HepG2 (cell line): ENCODE data around the gene WFDC1. TPM values are rescaled to one million over a fixed set of nuclear protein-coding genes. Genes with fewer than 3 reads are reported as not detected.

ENCODE experiments used
- ATAC-seq: fragments of 200-7000 bp; cut with Tn5 transposase; 3 replicates; pipeline ENCODE4 v1.9.1; 2020; ENCODE audit warnings: mild to moderate bottlenecking, moderate library complexity
- BruUV-seq: library from RNA; stranded (reverse); fragments of 400-500 nt; replicated peaks from 2 replicates; lab custom pipeline; 2021; lab: Mats Ljungman, UMichigan
- CTCF ChIA-PET: fragments of 300-600 bp; formaldehyde crosslinking; extraction: SDS; loops from one replicate; lab custom pipeline; 2021; ENCODE audit warnings: low total read pairs, inconsistent platforms, low intra/inter-chr PET ratio; lab: Yijun Ruan, JAX
- POLR2A ChIA-PET: fragments of 350-600 bp; sonication (Branson Sonifier 250); formaldehyde crosslinking; loops from one replicate; lab custom pipeline; 2020; ENCODE audit warnings: antibody characterized with exemption, inconsistent platforms; lab: Yijun Ruan, JAX
- DNase-seq: peaks from one replicate; pipeline ENCODE4 v3.0.0-alpha.2; 2015; ENCODE audit warnings: low spot score
- FAIRE-seq: peaks from 3 replicates; lab custom pipeline; 2011; peaks lifted over from hg19 to GRCh38; lab: Jason Lieb, UNC
- H2AFZ ChIP-seq: one replicate; pipeline ENCODE4 v1.6.1; 2011; ENCODE audit warnings: low read length, inconsistent platforms
- H3K27ac ChIP-seq: fragments of 300-600 bp; 3 replicates; pipeline ENCODE4 v1.8.0; 2011; ENCODE audit warnings: mixed run types, mild to moderate bottlenecking, mixed read lengths, low read length, inconsistent platforms; ENCODE audit not compliant: insufficient read depth; ENCODE audit errors: extremely low read length
- H3K27me3 ChIP-seq, 2 experiments: fragments of 200-600 bp in 1 of 2; 2 replicates in 1 of 2; 3 replicates in 1 of 2; pipeline versions ENCODE4 v1.6.0 to v1.8.0; 2011; ENCODE audit warnings: low read length in 2 of 2, mild to moderate bottlenecking in 2 of 2, moderate library complexity in 2 of 2, inconsistent platforms in 1 of 2; ENCODE audit not compliant: insufficient read depth in 2 of 2, control insufficient read depth in 1 of 2
- H3K36me3 ChIP-seq, 2 experiments: fragments of 200-600 bp in 1 of 2; replicated peaks in 1 of 2; 2 replicates in 1 of 2; 3 replicates in 1 of 2; pipeline versions ENCODE4 v1.5.1 to v1.8.0; 2011; ENCODE audit warnings: low read length in 2 of 2, inconsistent platforms in 1 of 2; ENCODE audit not compliant: insufficient read depth in 2 of 2, control insufficient read depth in 1 of 2
- H3K4me1 ChIP-seq: 2 replicates; pipeline ENCODE4 v1.5.1; 2012; ENCODE audit warnings: low read length, inconsistent platforms; ENCODE audit not compliant: insufficient read depth
- H3K4me2 ChIP-seq: 2 replicates; pipeline ENCODE4 v1.6.0; 2011; ENCODE audit warnings: low read depth, low read length, inconsistent platforms
- H3K4me3 ChIP-seq, 3 experiments: fragments of 200-600 bp in 1 of 3; sonication (generic), shearing (Covaris generic) in 1 of 3; replicated peaks in 1 of 3; 2 replicates each; pipeline ENCODE4 v1.5.1; 2011 to 2016; ENCODE audit warnings: low read length in 3 of 3, inconsistent platforms in 2 of 3, low read depth in 2 of 3, mild to moderate bottlenecking in 2 of 3, control low read depth in 1 of 3, mixed read lengths in 1 of 3; ENCODE audit not compliant: insufficient read depth in 1 of 3
- H3K79me2 ChIP-seq: one replicate; pipeline ENCODE4 v1.6.1; 2011; ENCODE audit warnings: low read length, inconsistent platforms; ENCODE audit not compliant: insufficient read depth
- H3K9ac ChIP-seq: 2 replicates; pipeline ENCODE4 v1.6.0; 2011; ENCODE audit warnings: mild to moderate bottlenecking, low read depth, low read length, inconsistent platforms; ENCODE audit not compliant: insufficient read depth
- H3K9me3 ChIP-seq: 2 replicates; pipeline ENCODE4 v1.5.1; 2012; ENCODE audit warnings: mild to moderate bottlenecking, low read length
- H4K20me1 ChIP-seq: 2 replicates; pipeline ENCODE4 v1.6.0; 2011; ENCODE audit warnings: inconsistent platforms, mild to moderate bottlenecking, low read length, moderate library complexity; ENCODE audit not compliant: insufficient read depth
- CENPT ChIP-seq: sonication (generic); formaldehyde crosslinking; IDR thresholded peaks from 2 replicates; pipeline ENCODE4 v1.8.0; 2022; ENCODE audit warnings: low read depth, mild to moderate bottlenecking, moderate library complexity, missing genetic modification reagents
- FOXP1 ChIP-seq, 2 experiments: fragments of 450-650 bp in 1 of 2; IDR thresholded peaks; 2 replicates each; pipeline ENCODE4 v1.6.1; 2017 to 2018; ENCODE audit warnings: antibody characterized with exemption in 1 of 2
- MAFF ChIP-seq: IDR thresholded peaks from 2 replicates; pipeline ENCODE4 v1.6.1; 2011; ENCODE audit warnings: low read depth, low read length, improper control_type of control experiment
- MAFK ChIP-seq, 2 experiments: IDR thresholded peaks in 1 of 2; conservative IDR thresholded peaks in 1 of 2; 2 replicates each; pipeline ENCODE4 v1.6.1; 2011; ENCODE audit warnings: improper control_type of control experiment in 2 of 2, low read length in 2 of 2
- MEF2D ChIP-seq: sonication (generic); formaldehyde crosslinking; IDR thresholded peaks from 2 replicates; pipeline ENCODE4 v1.5.1; 2020; ENCODE audit warnings: mild to moderate bottlenecking, missing genetic modification reagents
- MXD4 ChIP-seq: IDR thresholded peaks from 2 replicates; pipeline ENCODE4 v1.6.1; 2016; ENCODE audit warnings: mild to moderate bottlenecking, missing biosample characterization, missing genetic modification reagents
- PLSCR1 ChIP-seq: sonication (generic); formaldehyde crosslinking; IDR thresholded peaks from 2 replicates; pipeline ENCODE4 v1.5.0; 2020; ENCODE audit warnings: missing genetic modification reagents, mild to moderate bottlenecking, borderline replicate concordance
- POLR2AphosphoS2 ChIP-seq: IDR thresholded peaks from 2 replicates; pipeline ENCODE4 v1.6.1; 2011; ENCODE audit warnings: low read depth, low read length, improper control_type of control experiment
- RFXANK ChIP-seq: IDR thresholded peaks from 2 replicates; pipeline ENCODE4 v1.6.1; 2016
- SNAPC2 ChIP-seq: sonication (generic); formaldehyde crosslinking; IDR thresholded peaks from 2 replicates; pipeline ENCODE4 v1.8.1; 2022; ENCODE audit warnings: mild to moderate bottlenecking, missing genetic modification reagents
- SP1 ChIP-seq, 2 experiments: fragments of 450-650 bp in 1 of 2; sonication (generic) in 1 of 2; formaldehyde crosslinking in 1 of 2; IDR thresholded peaks; 2 replicates each; pipeline versions ENCODE4 v1.4.0 to v1.6.1; 2016 to 2020; ENCODE audit warnings: missing genetic modification reagents in 1 of 2
- TBX3 ChIP-seq: fragments of 450-650 bp; IDR thresholded peaks from 2 replicates; pipeline ENCODE4 v1.6.1; 2017; ENCODE audit warnings: antibody characterized with exemption, mild to moderate bottlenecking, inconsistent platforms, borderline replicate concordance
- ZBTB2 ChIP-seq: sonication (generic); formaldehyde crosslinking; IDR thresholded peaks from 2 replicates; pipeline ENCODE4 v1.8.0; 2022; ENCODE audit warnings: low read depth, missing genetic modification reagents
- ZBTB42 ChIP-seq: sonication (generic); formaldehyde crosslinking; IDR thresholded peaks from 2 replicates; pipeline ENCODE4 v1.5.0; 2020; ENCODE audit warnings: mild to moderate bottlenecking, missing genetic modification reagents
- ZFP62 ChIP-seq: sonication (generic); formaldehyde crosslinking; IDR thresholded peaks from 2 replicates; pipeline ENCODE4 v1.4.0; 2020; ENCODE audit warnings: missing genetic modification reagents
- ZNF17 ChIP-seq: sonication (generic); formaldehyde crosslinking; IDR thresholded peaks from 2 replicates; pipeline ENCODE4 v1.5.0; 2020; ENCODE audit warnings: mild to moderate bottlenecking, missing genetic modification reagents
- ZNF549 ChIP-seq: sonication (generic); formaldehyde crosslinking; IDR thresholded peaks from 2 replicates; pipeline ENCODE4 v1.5.0; 2020; ENCODE audit warnings: missing genetic modification reagents
- ZNF776 ChIP-seq: sonication (generic); formaldehyde crosslinking; IDR thresholded peaks from 2 replicates; pipeline ENCODE4 v1.4.0; 2020; ENCODE audit warnings: mild to moderate bottlenecking, missing genetic modification reagents
- ZSCAN30 ChIP-seq: sonication (generic); formaldehyde crosslinking; IDR thresholded peaks from 2 replicates; pipeline ENCODE4 v1.5.0; 2020; ENCODE audit warnings: mild to moderate bottlenecking, missing genetic modification reagents
- WGBS: methylation state at CpG from one replicate; pipeline ENCODE4 v1.1.6; 2017; ENCODE audit warnings: low lambda C conversion rate; 5-methylcytosine and 5-hydroxymethylcytosine counted together
- in situ Hi-C: cut with HindIII; loops from 2 replicates; pipeline ENCODE4 v1.10.0; 2017; ENCODE audit warnings: low pct_unique_long_range_greater_than_20kb; ENCODE audit not compliant: extremely low pct_ligation_motif_present
- intact Hi-C: fragments of 100-400 bp; cut with micrococcal nuclease; formaldehyde crosslinking; loops from one replicate; pipeline ENCODE4 v1.10.0; 2022; ENCODE audit not compliant: unreplicated experiment
- polyA plus RNA-seq, 8 experiments: library from polyadenylated mRNA; depleted of rRNA in 3 of 8; stranded (reverse) in 7 of 8; unstranded in 1 of 8; fragments of >200 nt; fragmentation: Illumina TruSeq in 4 of 8; extraction: Trizol in 4 of 8; gene quantifications; 2 replicates each; pipeline versions ENCODE4 v1.2.1 to v1.2.3, GENCODE V29; 2011 to 2016; ENCODE audit warnings: low read depth in 4 of 8, missing spikeins in 1 of 8, mixed read lengths in 1 of 8; ENCODE audit not compliant: insufficient read depth in 1 of 8
- total RNA-seq, 5 experiments: library from RNA; depleted of rRNA; stranded (reverse); fragments of >200 nt; fragmentation: Illumina TruSeq; extraction: Trizol; gene quantifications; 2 replicates each; pipeline ENCODE4 v1.2.3, GENCODE V29; 2016; ENCODE audit warnings: low read depth in 1 of 5

The WFDC1 gene
- total and polyA plus RNA-seq, 2 of the 13 experiments (the other 11 are each of a cell fraction or from before 2014, with no cell fraction given) = not detected

- TF ChIP-seq TBX3 (no peak), MAFF (peak; percentile 71), POLR2AphosphoS2 (no peak), SP1 (IDR thresholded peaks at IDR 0.05) (no peak), SP1 (CRISPR knock-in tag; IDR thresholded peaks at IDR 0.05) (no peak), MAFK (conservative IDR thresholded peaks at IDR 0.05 in 1 of 2, IDR thresholded peaks at IDR 0.05 in 1 of 2; ENCODE audit: low read length in 2 of 2) (peak; percentile 76 to 83)
Measured at GRCh38 chr16:84322749-84323148, 28.1 kb downstream of the WFDC1 start (continued).

GRCh38 chr16:84323606-84324005 is 28.9 kb downstream of the WFDC1 start:
- FAIRE-seq (no peak), ATAC-seq (no peak)
- BruUV-seq = no TSS peak
- no peak for TF ChIP-seq ZBTB2
- no peak for TF ChIP-seq ZNF17 (CRISPR knock-in tag)
- TF ChIP-seq MEF2D (CRISPR knock-in tag) = no peak
- TF ChIP-seq ZNF549 (CRISPR knock-in tag) = no peak
- no peak for TF ChIP-seq ZNF776 (CRISPR knock-in tag)
- no peak for TF ChIP-seq MXD4 (CRISPR knock-in tag)
- no peak for TF ChIP-seq PLSCR1 (CRISPR knock-in tag)
- no peak for TF ChIP-seq RFXANK (CRISPR knock-in tag)
- TF ChIP-seq CENPT (CRISPR knock-in tag) = no peak
- TF ChIP-seq ZBTB42 = no peak
- no peak for TF ChIP-seq SNAPC2 (CRISPR knock-in tag)
- TF ChIP-seq ZSCAN30 = no peak
- no peak for TF ChIP-seq FOXP1 (IDR thresholded peaks at IDR 0.05)
- no peak for TF ChIP-seq FOXP1 (CRISPR knock-in tag; IDR thresholded peaks at IDR 0.05)
- TF ChIP-seq ZFP62 (CRISPR knock-in tag) = no peak

More at GRCh38 chr16:84323606-84324005, 28.9 kb downstream of the WFDC1 start:
- no peak overlapping the region for H2AFZ ChIP-seq
- H3K4me1 ChIP-seq = no peaks in the 10 kb centered on the region
- H3K9ac ChIP-seq = no peak overlapping the region
- intact Hi-C loops = no loop called here
- H4K20me1 ChIP-seq = no peaks in the 10 kb centered on the region
- H3K9me3 ChIP-seq = no peaks in the 10 kb centered on the region
- CTCF ChIA-PET = no interaction called here
- 20% methylated on average over 7 of the region's 7 CpGs for WGBS
- POLR2A ChIA-PET = no interaction called here
- no peak for DNase-seq
- H3K79me2 ChIP-seq = no peaks in the 10 kb centered on the region
- H3K36me3 ChIP-seq = no peaks in the 10 kb centered on the region
- H3K4me3 ChIP-seq = no peak overlapping the region
- no peak overlapping the region for H3K4me2 ChIP-seq
- peaks cover 1 to 29% of the 10 kb centered on the region in 2 experiments; a peak in 3 of 5 replicates for H3K27me3 ChIP-seq
- in situ Hi-C loops = no loop called here
- no peak overlapping the region for H3K27ac ChIP-seq
